Panc1 (cell line): Measurements from ENCODE around the gene LINGO1. TPM values are rescaled to one million over a fixed set of nuclear protein-coding genes. Genes with fewer than 3 reads are reported as not detected.

ENCODE experiments used
- ATAC-seq: fragments of 200-7000 bp; cut with Tn5 transposase; 2 replicates; pipeline ENCODE4 v1.9.1; 2020; ENCODE audit warnings: mild to moderate bottlenecking, moderate library complexity
- BruUV-seq: library from RNA; stranded (reverse); fragments of 400-500 nt; replicated peaks from 2 replicates; lab custom pipeline; 2021; lab: Mats Ljungman, UMichigan
- CTCF ChIA-PET: fragments of 300-600 bp; sonication (Branson Sonifier 250); formaldehyde crosslinking; loops from one replicate; lab custom pipeline; 2022; ENCODE audit warnings: antibody characterized with exemption; lab: Charles Lee
- POLR2A ChIA-PET: fragments of 300-600 bp; sonication (Branson Sonifier 250); formaldehyde crosslinking; loops from one replicate; lab custom pipeline; 2022; ENCODE audit warnings: antibody characterized with exemption; lab: Charles Lee
- DNase-seq: peaks from one replicate; pipeline ENCODE4 v3.0.0-alpha.2; 2010; ENCODE audit warnings: low read depth, low spot score
- H3K27ac ChIP-seq: 2 replicates; pipeline ENCODE4 v1.5.1; 2011; ENCODE audit warnings: mild to moderate bottlenecking, low read length, inconsistent platforms
- H3K27me3 ChIP-seq: fragments of 200-500 bp; sonication (Bioruptor generic); 2 replicates; pipeline ENCODE4 v1.6.0; 2014; ENCODE audit warnings: low read length, inconsistent platforms; ENCODE audit not compliant: control insufficient read depth, insufficient read depth
- H3K36me3 ChIP-seq: fragments of 200-500 bp; sonication (Bioruptor generic); 2 replicates; pipeline ENCODE4 v1.5.1; 2014; ENCODE audit warnings: inconsistent platforms, mild to moderate bottlenecking, low read length, moderate library complexity; ENCODE audit not compliant: control insufficient read depth, insufficient read depth
- H3K4me1 ChIP-seq: 2 replicates; pipeline ENCODE4 v1.5.1; 2011; ENCODE audit warnings: inconsistent platforms, mild to moderate bottlenecking, low read length, moderate library complexity; ENCODE audit not compliant: control insufficient read depth, insufficient read depth
- H3K4me3 ChIP-seq, 2 experiments: 2 replicates each; pipeline ENCODE4 v1.5.1; 2011 to 2012; ENCODE audit warnings: low read depth in 2 of 2, low read length in 2 of 2, mild to moderate bottlenecking in 2 of 2, inconsistent platforms in 1 of 2, moderate library complexity in 1 of 2
- H3K9me3 ChIP-seq: fragments of 200-500 bp; sonication (Bioruptor generic); 2 replicates; pipeline ENCODE4 v1.5.1; 2014; ENCODE audit warnings: low read depth, mild to moderate bottlenecking, inconsistent platforms, low read length, moderate library complexity; ENCODE audit not compliant: control insufficient read depth, insufficient read depth
- CTCF ChIP-seq: fragments of 450-650 bp; IDR thresholded peaks from 2 replicates; pipeline ENCODE4 v1.5.1; 2017; ENCODE audit warnings: mild to moderate bottlenecking
- POLR2AphosphoS5 ChIP-seq: IDR thresholded peaks from 2 replicates; pipeline ENCODE4 v1.6.1; 2012; ENCODE audit warnings: mild to moderate bottlenecking, low read depth, low read length, moderate library complexity
- REST ChIP-seq, 2 experiments: IDR thresholded peaks; 2 replicates each; pipeline ENCODE4 v1.6.1; 2011 to 2012; ENCODE audit warnings: low read depth in 2 of 2, control low read depth in 1 of 2, low read length in 1 of 2, mild to moderate bottlenecking in 1 of 2, moderate library complexity in 1 of 2; ENCODE audit not compliant: insufficient read depth in 1 of 2
- SIN3A ChIP-seq: IDR thresholded peaks from 2 replicates; pipeline ENCODE4 v1.6.1; 2012; ENCODE audit warnings: low read depth, mild to moderate bottlenecking, low read length, moderate library complexity, borderline replicate concordance; ENCODE audit not compliant: insufficient read depth
- TCF7L2 ChIP-seq: IDR thresholded peaks from 2 replicates; pipeline ENCODE4 v1.6.1; 2011; ENCODE audit warnings: mild to moderate bottlenecking, low read depth, low read length, inconsistent platforms
- in situ Hi-C: cut with HindIII; loops from 2 replicates; pipeline ENCODE4 v1.10.0; 2016; ENCODE audit warnings: low sequenced_read_pairs, low pct_unique_long_range_greater_than_20kb
- intact Hi-C: fragments of 100-400 bp; cut with micrococcal nuclease; formaldehyde crosslinking; loops from one replicate; pipeline ENCODE4 v1.10.0; 2022; ENCODE audit not compliant: unreplicated experiment
- total RNA-seq: library from RNA; stranded (reverse); gene quantifications from one replicate; pipeline ENCODE4 v1.2.1, GENCODE V29; 2021; ENCODE audit not compliant: unreplicated experiment

LINGO1 gene
- total RNA-seq, 1 experiment from 2014 or later, result 18.2 TPM

- Histone ChIP-seq H3K36me3 (no peaks in the 10 kb centered on the region), H3K4me3 (peak overlapping the region; percentile 29 to 35), H3K27ac (peak overlapping the region; percentile 65), H3K4me1 (peaks cover 24% of the 10 kb centered on the region), H3K9me3 (no peaks in the 10 kb centered on the region), H3K27me3 (no peaks in the 10 kb centered on the region; the same call in 1 of the 2 replicates)
- TF ChIP-seq REST (IDR thresholded peaks at IDR 0.05; ENCODE audit: insufficient read depth in 1 of 2, low read depth in 2 of 2, low read length in 1 of 2) (no peak), CTCF (no peak; the same call in 1 of the 2 replicates)
- no TSS peak for BruUV-seq
- CTCF ChIA-PET, result interaction anchor here (0.5 to 2.4 kb wide), 4 partner anchors 14 to 153 kb away, joined by 3 to 8 read pairs (median 4); no protein-coding TSS in a partner anchor
- in situ Hi-C loops (no loop called here), intact Hi-C loops (no loop called here)
- POLR2A ChIA-PET, result interaction anchor here (0.6 kb wide), 1 partner anchor 304 kb away, joined by 4 read pairs; no protein-coding TSS in a partner anchor
- DNase-seq (no peak), ATAC-seq (peak; percentile 42; the same call in 1 of the 2 replicates)
Measured at GRCh38 chr15:77630956-77631744, 1.6 kb downstream of the LINGO1 start.

DNA sequence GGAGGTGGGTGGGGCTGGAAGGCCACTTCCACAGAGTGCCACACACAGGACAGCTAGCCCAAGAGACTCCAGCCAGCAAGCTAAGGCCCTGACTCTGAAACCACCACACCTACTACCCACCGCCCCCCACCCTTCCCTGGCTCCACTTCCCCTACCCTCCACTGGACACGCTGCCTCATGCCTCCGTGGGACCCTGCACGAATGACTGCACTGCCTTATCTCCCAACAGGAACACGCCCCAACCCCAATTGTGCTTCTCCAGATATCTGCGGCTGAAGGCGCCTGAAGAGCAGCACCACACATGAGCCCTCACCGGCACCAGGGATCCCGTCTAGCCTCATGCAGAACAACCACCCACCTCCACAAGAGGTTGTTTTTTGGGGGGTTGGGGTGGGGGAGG, 2.7 kb downstream of the LINGO1 start:
- BruUV-seq, result no TSS peak
- H3K9me3 ChIP-seq, result no peaks in the 10 kb centered on the region
- peaks cover 26% of the 10 kb centered on the region for H3K4me1 ChIP-seq
- no peak for TF ChIP-seq TCF7L2
- no peak for TF ChIP-seq POLR2AphosphoS5
- no peak for TF ChIP-seq REST (IDR thresholded peaks at IDR 0.05; ENCODE audit: insufficient read depth in 1 of 2, low read depth in 2 of 2, low read length in 1 of 2)
- no peak for TF ChIP-seq SIN3A
- no peak for TF ChIP-seq CTCF
- ChIA-PET POLR2A (no interaction called here), CTCF (interaction anchor here (2.4 kb wide), 1 partner anchor 87 kb away, joined by 8 read pairs; no protein-coding TSS in a partner anchor)
- in situ Hi-C loops, result no loop called here
- H3K27me3 ChIP-seq, result no peaks in the 10 kb centered on the region; the same call in 1 of the 2 replicates
- intact Hi-C loops, result no loop called here
- peak overlapping the region; percentile 34; the same call in 1 of the 2 replicates for H3K27ac ChIP-seq
- no peaks in the 10 kb centered on the region for H3K36me3 ChIP-seq
- ATAC-seq (no peak), DNase-seq (no peak)
- no peak overlapping the region for H3K4me3 ChIP-seq
